ENCODE measurements around the gene STKLD1. TPM values are rescaled to one million over a fixed set of nuclear protein-coding genes. Genes with fewer than 3 reads are reported as not detected.

STKLD1 gene
- total and polyA plus RNA-seq, 9 of the 15 experiments (the other 6 are each of a cell fraction or from before 2014, with no cell fraction given): 0.10 to 0.65 (median 0.33) TPM; not detected in 2

DNA sequence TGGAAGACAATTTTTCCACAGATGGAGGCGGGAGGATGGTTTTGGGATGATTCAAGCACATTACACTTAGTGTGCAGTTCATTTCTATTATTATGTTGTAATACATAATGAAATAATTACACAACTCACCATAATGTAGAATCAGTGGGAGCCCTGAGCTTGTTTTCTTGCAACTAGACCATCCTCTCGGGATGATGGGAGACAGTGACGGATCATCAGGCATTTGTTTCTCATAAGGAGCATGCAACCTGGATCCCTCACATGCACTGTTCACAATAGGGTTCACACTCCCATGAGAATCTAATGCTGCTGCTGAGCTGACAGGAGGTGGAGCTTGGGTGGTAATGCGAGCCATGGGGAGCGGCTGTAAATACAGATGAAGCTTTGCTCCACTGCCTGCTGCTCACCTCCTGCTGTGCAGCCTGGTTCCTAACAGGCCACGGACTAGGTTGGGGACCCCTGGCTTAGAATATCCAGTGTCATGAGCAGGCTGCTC is 1.6 kb downstream of the STKLD1 start:
- H2AFZ ChIP-seq (ENCODE audit: low read depth, low read length): no peak overlapping the region
- intact Hi-C loops (cut with micrococcal nuclease): no loop called here
- H3K4me3 ChIP-seq: no peak overlapping the region
- H3K27ac ChIP-seq (ENCODE audit: extremely low read depth, low read depth, low read length): no peak overlapping the region
- H3K4me2 ChIP-seq (ENCODE audit: insufficient read depth, low read length): peak overlapping the region; percentile 23; the same call in 1 of the 2 replicates
- H3K9me3 ChIP-seq (replicated peaks; ENCODE audit: control insufficient read depth, insufficient read depth, low read depth, low read length): no peaks in the 10 kb centered on the region
- peaks cover 39% of the 10 kb centered on the region for H3K79me2 ChIP-seq (ENCODE audit: control insufficient read depth, insufficient read depth, low read length)
- no peak overlapping the region; a peak in 1 of 4 replicates for H3K9ac ChIP-seq (ENCODE audit: insufficient read depth in 1 of 2, low read depth in 2 of 2, low read length in 2 of 2)
- DNase-seq (ENCODE audit: extremely low read depth in 1 of 4, low spot score in 3 of 4) (peak in 1 of 4 experiments; percentile 70), FAIRE-seq (peak; percentile 84), ATAC-seq (no peak)
- H4K20me1 ChIP-seq (replicated peaks; ENCODE audit: control insufficient read depth, insufficient read depth, low read length): peaks cover 10% of the 10 kb centered on the region
- ChIA-PET POLR2A (interaction anchor here (0.6 to 8.3 kb wide), 8 partner anchors 9 to 83 kb away, joined by 3 to 81 read pairs (median 6); no protein-coding TSS in a partner anchor), CTCF (ENCODE audit: low intra/inter-chr PET ratio) (interaction anchor here (0.7 kb wide), 1 partner anchor 109 kb away, joined by 3 read pairs; no protein-coding TSS in a partner anchor)
- in situ Hi-C loops (cut with MboI): no loop called here
- peaks cover 14% of the 10 kb centered on the region for H3K36me3 ChIP-seq (ENCODE audit: control insufficient read depth, insufficient read depth, low read length)
- no peaks in the 10 kb centered on the region; a peak in 1 of 5 replicates for H3K27me3 ChIP-seq (ENCODE audit: control insufficient read depth in 2 of 2, insufficient read depth in 2 of 2, low read length in 2 of 2)
- peaks cover 22 to 35% of the 10 kb centered on the region in 2 experiments; a peak in 4 of 5 replicates for H3K4me1 ChIP-seq (replicated peaks in 1 of 2; ENCODE audit: control insufficient read depth in 2 of 2, insufficient read depth in 2 of 2, low read length in 2 of 2)
- no TSS peak for BruUV-seq (replicated peaks)
- no peaks in the 10 kb centered on the region for H3K9me1 ChIP-seq (ENCODE audit: control insufficient read depth, insufficient read depth, low read length)
- WGBS (ENCODE audit: insufficient coverage, low coverage, missing lambda C conversion rate): 30% methylated on average over 6 of the region's 6 CpGs
- TF ChIP-seq CEBPG (CRISPR knock-in tag; IDR thresholded peaks at IDR 0.05): no peak
- 0 out of 4 replicates have a peak, but pooled peaks have one; percentile 19 to 31 for TF ChIP-seq CEBPG (tag; conservative IDR thresholded peaks at IDR 0.05 in 1 of 2, IDR thresholded peaks at IDR 0.05 in 1 of 2)
- no peak for TF ChIP-seq FOXM1 (IDR thresholded peaks at IDR 0.05; ENCODE audit: low read depth)
- no peak for TF ChIP-seq FOXM1 (CRISPR knock-in tag; IDR thresholded peaks at IDR 0.05; ENCODE audit: low read depth)
- TF ChIP-seq FUS (optimal IDR thresholded peaks at IDR 0.05; ENCODE audit: low read depth, low read length): no peak
- TF ChIP-seq, protein P1, sequence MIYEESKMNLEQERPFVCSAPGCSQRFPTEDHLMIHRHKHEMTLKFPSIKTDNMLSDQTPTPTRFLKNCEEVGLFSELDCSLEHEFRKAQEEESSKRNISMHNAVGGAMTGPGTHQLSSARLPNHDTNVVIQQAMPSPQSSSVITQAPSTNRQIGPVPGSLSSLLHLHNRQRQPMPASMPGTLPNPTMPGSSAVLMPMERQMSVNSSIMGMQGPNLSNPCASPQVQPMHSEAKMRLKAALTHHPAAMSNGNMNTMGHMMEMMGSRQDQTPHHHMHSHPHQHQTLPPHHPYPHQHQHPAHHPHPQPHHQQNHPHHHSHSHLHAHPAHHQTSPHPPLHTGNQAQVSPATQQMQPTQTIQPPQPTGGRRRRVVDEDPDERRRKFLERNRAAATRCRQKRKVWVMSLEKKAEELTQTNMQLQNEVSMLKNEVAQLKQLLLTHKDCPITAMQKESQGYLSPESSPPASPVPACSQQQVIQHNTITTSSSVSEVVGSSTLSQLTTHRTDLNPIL (CRISPR knock-in tag; IDR thresholded peaks at IDR 0.05): no peak
- TF ChIP-seq, protein P2, sequence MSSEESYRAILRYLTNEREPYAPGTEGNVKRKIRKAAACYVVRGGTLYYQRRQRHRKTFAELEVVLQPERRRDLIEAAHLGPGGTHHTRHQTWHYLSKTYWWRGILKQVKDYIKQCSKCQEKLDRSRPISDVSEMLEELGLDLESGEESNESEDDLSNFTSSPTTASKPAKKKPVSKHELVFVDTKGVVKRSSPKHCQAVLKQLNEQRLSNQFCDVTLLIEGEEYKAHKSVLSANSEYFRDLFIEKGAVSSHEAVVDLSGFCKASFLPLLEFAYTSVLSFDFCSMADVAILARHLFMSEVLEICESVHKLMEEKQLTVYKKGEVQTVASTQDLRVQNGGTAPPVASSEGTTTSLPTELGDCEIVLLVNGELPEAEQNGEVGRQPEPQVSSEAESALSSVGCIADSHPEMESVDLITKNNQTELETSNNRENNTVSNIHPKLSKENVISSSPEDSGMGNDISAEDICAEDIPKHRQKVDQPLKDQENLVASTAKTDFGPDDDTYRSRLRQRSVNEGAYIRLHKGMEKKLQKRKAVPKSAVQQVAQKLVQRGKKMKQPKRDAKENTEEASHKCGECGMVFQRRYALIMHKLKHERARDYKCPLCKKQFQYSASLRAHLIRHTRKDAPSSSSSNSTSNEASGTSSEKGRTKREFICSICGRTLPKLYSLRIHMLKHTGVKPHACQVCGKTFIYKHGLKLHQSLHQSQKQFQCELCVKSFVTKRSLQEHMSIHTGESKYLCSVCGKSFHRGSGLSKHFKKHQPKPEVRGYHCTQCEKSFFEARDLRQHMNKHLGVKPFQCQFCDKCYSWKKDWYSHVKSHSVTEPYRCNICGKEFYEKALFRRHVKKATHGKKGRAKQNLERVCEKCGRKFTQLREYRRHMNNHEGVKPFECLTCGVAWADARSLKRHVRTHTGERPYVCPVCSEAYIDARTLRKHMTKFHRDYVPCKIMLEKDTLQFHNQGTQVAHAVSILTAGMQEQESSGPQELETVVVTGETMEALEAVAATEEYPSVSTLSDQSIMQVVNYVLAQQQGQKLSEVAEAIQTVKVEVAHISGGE (CRISPR knock-in tag; IDR thresholded peaks at IDR 0.05): no peak
- TF ChIP-seq, protein P3, sequence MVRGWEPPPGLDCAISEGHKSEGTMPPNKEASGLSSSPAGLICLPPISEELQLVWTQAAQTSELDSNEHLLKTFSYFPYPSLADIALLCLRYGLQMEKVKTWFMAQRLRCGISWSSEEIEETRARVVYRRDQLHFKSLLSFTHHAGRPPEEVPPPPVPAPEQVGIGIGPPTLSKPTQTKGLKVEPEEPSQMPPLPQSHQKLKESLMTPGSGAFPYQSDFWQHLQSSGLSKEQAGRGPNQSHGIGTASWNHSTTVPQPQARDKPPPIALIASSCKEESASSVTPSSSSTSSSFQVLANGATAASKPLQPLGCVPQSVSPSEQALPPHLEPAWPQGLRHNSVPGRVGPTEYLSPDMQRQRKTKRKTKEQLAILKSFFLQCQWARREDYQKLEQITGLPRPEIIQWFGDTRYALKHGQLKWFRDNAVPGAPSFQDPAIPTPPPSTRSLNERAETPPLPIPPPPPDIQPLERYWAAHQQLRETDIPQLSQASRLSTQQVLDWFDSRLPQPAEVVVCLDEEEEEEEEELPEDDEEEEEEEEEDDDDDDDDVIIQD (CRISPR knock-in tag; IDR thresholded peaks at IDR 0.05): no peak
- no peak for TF ChIP-seq XRCC3 (IDR thresholded peaks at IDR 0.05)
- no peak for TF ChIP-seq SRSF3 (IDR thresholded peaks at IDR 0.05; ENCODE audit: insufficient read depth, low read length)
- no peak for TF ChIP-seq TEAD1 (CRISPR knock-in tag; IDR thresholded peaks at IDR 0.05)
- no peak for TF ChIP-seq NFXL1 (CRISPR knock-in tag; IDR thresholded peaks at IDR 0.05)
- TF ChIP-seq, protein P4, sequence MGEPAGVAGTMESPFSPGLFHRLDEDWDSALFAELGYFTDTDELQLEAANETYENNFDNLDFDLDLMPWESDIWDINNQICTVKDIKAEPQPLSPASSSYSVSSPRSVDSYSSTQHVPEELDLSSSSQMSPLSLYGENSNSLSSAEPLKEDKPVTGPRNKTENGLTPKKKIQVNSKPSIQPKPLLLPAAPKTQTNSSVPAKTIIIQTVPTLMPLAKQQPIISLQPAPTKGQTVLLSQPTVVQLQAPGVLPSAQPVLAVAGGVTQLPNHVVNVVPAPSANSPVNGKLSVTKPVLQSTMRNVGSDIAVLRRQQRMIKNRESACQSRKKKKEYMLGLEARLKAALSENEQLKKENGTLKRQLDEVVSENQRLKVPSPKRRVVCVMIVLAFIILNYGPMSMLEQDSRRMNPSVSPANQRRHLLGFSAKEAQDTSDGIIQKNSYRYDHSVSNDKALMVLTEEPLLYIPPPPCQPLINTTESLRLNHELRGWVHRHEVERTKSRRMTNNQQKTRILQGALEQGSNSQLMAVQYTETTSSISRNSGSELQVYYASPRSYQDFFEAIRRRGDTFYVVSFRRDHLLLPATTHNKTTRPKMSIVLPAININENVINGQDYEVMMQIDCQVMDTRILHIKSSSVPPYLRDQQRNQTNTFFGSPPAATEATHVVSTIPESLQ (CRISPR knock-in tag; IDR thresholded peaks at IDR 0.05): no peak

All from K562 (cell line).